Activated CD4-positive, alpha-beta T cell treated with anti-CD3 and anti-CD28 coated beads for 36 hours (primary cell): ENCODE data around the gene NUP188. TPM values are rescaled to one million over a fixed set of nuclear protein-coding genes. Genes with fewer than 3 reads are reported as not detected.
A peak's percentile ranks its signal among the peaks of the same experiment; 100 is the strongest.

Experiments used
- ATAC-seq: fragments of 200-7000 bp; cut with Tn5 transposase; one replicate; pipeline ENCODE4 v1.10.0; 2021; ENCODE audit warnings: mild to moderate bottlenecking, moderate library complexity
- CTCF ChIA-PET: fragments of 350-600 bp; sonication (Branson Sonifier 250); formaldehyde crosslinking; loops from one replicate; lab custom pipeline; 2021; ENCODE audit warnings: antibody characterized with exemption; lab: Charles Lee
- POLR2A ChIA-PET: fragments of 350-600 bp; sonication (Branson Sonifier 250); formaldehyde crosslinking; loops from one replicate; lab custom pipeline; 2021; ENCODE audit warnings: antibody characterized with exemption, inconsistent platforms; lab: Charles Lee
- DNase-seq: peaks from one replicate; pipeline ENCODE4 v3.0.0-alpha.2; 2020
- H3K27ac Mint-ChIP-seq: one replicate; pipeline ENCODE4 v1.8.0; 2021; ENCODE audit warnings: mixed read lengths
- H3K27me3 Mint-ChIP-seq: one replicate; pipeline ENCODE4 v1.8.0; 2021; ENCODE audit warnings: mixed read lengths
- H3K36me3 Mint-ChIP-seq: one replicate; pipeline ENCODE4 v1.8.0; 2021; ENCODE audit warnings: low read depth, mixed read lengths
- H3K4me1 Mint-ChIP-seq: one replicate; pipeline ENCODE4 v1.8.0; 2021; ENCODE audit warnings: mixed read lengths
- H3K4me3 Mint-ChIP-seq: one replicate; pipeline ENCODE4 v1.8.0; 2021; ENCODE audit warnings: mild to moderate bottlenecking, moderate library complexity, mixed read lengths
- H3K9me3 Mint-ChIP-seq: one replicate; pipeline ENCODE4 v1.8.0; 2021; ENCODE audit warnings: low read depth, mixed read lengths
- intact Hi-C, 2 experiments: fragments of 100-400 bp; cut with DNase I in 1 of 2; cut with micrococcal nuclease in 1 of 2; formaldehyde crosslinking; loops; one replicate each; pipeline versions ENCODE4 v1.14.2 to v1.15.1; 2022 to 2024; cut with DNase I, micrococcal nuclease
- total RNA-seq, 2 experiments: library from RNA; stranded (reverse); gene quantifications; one replicate each; pipeline ENCODE4 v1.2.3, GENCODE V29; 2021

NUP188 gene, protein sequence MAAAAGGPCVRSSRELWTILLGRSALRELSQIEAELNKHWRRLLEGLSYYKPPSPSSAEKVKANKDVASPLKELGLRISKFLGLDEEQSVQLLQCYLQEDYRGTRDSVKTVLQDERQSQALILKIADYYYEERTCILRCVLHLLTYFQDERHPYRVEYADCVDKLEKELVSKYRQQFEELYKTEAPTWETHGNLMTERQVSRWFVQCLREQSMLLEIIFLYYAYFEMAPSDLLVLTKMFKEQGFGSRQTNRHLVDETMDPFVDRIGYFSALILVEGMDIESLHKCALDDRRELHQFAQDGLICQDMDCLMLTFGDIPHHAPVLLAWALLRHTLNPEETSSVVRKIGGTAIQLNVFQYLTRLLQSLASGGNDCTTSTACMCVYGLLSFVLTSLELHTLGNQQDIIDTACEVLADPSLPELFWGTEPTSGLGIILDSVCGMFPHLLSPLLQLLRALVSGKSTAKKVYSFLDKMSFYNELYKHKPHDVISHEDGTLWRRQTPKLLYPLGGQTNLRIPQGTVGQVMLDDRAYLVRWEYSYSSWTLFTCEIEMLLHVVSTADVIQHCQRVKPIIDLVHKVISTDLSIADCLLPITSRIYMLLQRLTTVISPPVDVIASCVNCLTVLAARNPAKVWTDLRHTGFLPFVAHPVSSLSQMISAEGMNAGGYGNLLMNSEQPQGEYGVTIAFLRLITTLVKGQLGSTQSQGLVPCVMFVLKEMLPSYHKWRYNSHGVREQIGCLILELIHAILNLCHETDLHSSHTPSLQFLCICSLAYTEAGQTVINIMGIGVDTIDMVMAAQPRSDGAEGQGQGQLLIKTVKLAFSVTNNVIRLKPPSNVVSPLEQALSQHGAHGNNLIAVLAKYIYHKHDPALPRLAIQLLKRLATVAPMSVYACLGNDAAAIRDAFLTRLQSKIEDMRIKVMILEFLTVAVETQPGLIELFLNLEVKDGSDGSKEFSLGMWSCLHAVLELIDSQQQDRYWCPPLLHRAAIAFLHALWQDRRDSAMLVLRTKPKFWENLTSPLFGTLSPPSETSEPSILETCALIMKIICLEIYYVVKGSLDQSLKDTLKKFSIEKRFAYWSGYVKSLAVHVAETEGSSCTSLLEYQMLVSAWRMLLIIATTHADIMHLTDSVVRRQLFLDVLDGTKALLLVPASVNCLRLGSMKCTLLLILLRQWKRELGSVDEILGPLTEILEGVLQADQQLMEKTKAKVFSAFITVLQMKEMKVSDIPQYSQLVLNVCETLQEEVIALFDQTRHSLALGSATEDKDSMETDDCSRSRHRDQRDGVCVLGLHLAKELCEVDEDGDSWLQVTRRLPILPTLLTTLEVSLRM (N-terminal part only)
- 100 to 1,000 TPM; 102 to 124 TPM for total RNA-seq

DNA sequence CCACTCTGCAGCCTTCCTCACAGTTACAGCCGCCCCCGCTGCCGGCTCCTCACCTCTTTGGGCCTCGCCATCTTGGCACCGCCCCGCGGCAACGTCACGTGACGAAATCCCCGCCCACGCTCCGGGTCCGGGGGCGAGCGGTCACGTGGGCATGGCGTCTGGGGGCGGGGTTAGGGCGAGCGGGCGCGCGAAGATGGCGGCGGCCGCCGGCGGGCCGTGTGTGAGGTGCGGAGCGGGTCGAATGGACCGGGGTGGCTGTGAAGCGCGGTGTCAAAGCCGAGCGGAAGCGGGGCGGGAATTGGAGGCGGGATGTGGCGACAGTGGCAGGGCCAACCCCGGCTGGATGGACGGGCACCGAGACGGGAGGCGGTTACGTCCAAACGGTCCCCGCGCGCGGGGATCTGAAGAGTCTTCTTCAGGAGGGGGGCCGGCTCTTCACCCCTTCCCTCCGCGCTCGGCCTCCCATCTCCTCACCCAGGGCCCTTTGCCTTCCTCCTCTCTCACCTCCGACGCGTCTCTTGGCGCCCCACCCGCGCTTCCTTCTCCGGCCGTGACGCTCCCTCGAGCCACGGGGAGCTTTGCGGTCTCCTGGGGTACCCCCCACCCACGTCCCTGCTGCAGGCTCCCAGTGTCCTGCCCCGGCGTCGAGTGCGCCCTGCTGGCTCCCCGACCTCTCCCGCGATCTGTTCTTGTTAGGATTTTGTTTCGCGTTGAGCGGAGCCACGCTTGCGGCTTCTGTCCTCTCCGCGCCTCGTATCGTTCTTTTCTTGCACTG, at the start of gene NUP188, which contains the start of gene DOLK:
Gene NUP188, plus strand, starts transcription at position 173 of the 775 bp plus-strand sequence. Its CDS starts 21 bp downstream, at position 194.
Gene DOLK, minus strand, starts transcription at position 77 of the 775 bp plus-strand sequence. CDS start 300 bp downstream, outside the sequence.
- peak; percentile 99 for DNase-seq
- Mint-ChIP-seq H3K4me3 (peak within 1 kb of the TSS; percentile 89), H3K36me3 (peaks cover 32% of the 10 kb centered on the region), H3K4me1 (peaks cover 29% of the 10 kb centered on the region), H3K27ac (peak within 1 kb of the TSS; percentile 95), H3K27me3 (no peaks in the 10 kb centered on the region), H3K9me3 (no peaks in the 10 kb centered on the region)
- ATAC-seq: peak; percentile 80
- intact Hi-C loops: loop anchor here (1.0 to 5.0 kb wide), 20 partner anchors 45 to 697 kb away; partner anchors contain the start of genes LRRC8A (in 2 of the 2), SET (in 2 of the 2), DOLPP1 (in 1 of the 2) and DYNC2I2 (in 1 of the 2)
- CTCF ChIA-PET: interaction anchor here (0.6 to 1.1 kb wide), 7 partner anchors 18 to 394 kb away, joined by 3 to 4 read pairs (median 3); partner anchors contain the start of gene ENDOG
- POLR2A ChIA-PET: interaction anchor here (0.6 to 1.4 kb wide), 8 partner anchors 8 to 811 kb away, joined by 3 to 7 read pairs (median 4); partner anchors contain the start of gene KYAT1

DNA sequence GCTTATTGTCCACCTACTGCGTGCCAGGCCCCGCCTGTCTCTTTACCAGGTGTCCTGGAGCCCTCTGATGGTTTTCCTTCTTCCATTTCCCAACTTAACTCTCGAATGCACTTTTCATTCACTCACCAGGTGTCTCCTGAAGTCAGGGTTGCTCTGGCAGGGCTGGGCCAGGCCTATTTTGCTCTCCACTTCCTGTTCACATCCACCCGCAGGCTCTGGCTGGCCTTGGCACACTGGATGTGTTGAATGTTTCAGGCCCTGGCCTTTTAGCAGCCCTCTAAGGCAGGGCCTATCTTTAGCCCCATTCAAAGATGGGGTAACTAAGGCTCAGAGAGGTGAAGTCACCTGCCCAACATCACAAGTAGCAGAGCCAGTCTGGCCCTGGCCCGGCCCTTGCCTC, 49.1 kb upstream of the NUP188 start:
- ATAC-seq: no peak
- peaks cover 14% of the 10 kb centered on the region for H3K36me3 Mint-ChIP-seq
- intact Hi-C loops: no loop called here
- ChIA-PET CTCF (interaction anchor here (1.1 kb wide), 1 partner anchor 30 kb away, joined by 3 read pairs; no protein-coding TSS in a partner anchor), POLR2A (no interaction called here)
- no peak for DNase-seq
- H3K4me3 Mint-ChIP-seq: no peak overlapping the region
- H3K27me3 Mint-ChIP-seq: no peaks in the 10 kb centered on the region
- H3K4me1 Mint-ChIP-seq: peaks cover 80% of the 10 kb centered on the region
- H3K27ac Mint-ChIP-seq: peak overlapping the region; percentile 83
- H3K9me3 Mint-ChIP-seq: no peaks in the 10 kb centered on the region

DNA sequence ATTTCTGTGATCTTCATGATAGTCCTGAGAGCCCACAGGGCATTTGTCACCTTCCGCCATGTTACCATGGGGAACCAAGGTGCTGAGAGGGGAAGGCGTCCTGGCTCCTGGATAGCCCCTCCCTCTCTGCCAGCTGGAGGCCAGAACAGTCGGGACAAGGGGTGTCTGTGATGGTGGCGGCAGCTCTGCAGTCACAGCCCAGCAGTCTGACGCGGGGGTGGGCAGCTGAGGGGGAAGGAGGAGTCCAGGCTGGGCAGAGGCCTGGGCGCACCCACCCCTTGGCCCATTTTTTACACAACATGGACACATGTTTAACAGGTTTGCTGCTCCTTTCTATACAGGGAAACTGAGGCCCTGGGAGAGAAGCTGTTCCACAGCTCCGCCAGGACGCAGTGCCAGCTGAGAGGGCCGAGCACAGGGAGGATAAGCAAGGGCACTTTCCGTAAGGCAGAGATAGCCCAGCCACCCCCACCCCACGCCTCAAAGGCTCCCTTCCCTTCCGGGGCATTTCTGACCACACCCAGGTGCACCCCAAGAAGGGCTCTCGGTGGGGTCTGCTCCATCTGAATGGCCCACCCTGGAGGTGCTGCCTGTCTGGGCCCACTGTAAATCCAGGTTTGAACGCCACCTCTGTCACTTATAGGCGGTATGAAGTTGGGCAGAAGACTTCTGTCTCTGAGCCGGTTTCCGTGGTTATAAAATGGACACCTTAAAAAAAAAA, 48.5 kb upstream of the NUP188 start:
- no peaks in the 10 kb centered on the region for H3K9me3 Mint-ChIP-seq
- H3K4me3 Mint-ChIP-seq: peak overlapping the region; percentile 50
- POLR2A ChIA-PET: no interaction called here
- H3K27me3 Mint-ChIP-seq: no peaks in the 10 kb centered on the region
- peak overlapping the region; percentile 98 for H3K27ac Mint-ChIP-seq
- DNase-seq (no peak), ATAC-seq (no peak)
- CTCF ChIA-PET: interaction anchor here (1.1 kb wide), 1 partner anchor 29 kb away, joined by 3 read pairs; no protein-coding TSS in a partner anchor
- H3K4me1 Mint-ChIP-seq: peaks cover 84% of the 10 kb centered on the region
- peaks cover 12% of the 10 kb centered on the region for H3K36me3 Mint-ChIP-seq
- intact Hi-C loops: no loop called here

DNA sequence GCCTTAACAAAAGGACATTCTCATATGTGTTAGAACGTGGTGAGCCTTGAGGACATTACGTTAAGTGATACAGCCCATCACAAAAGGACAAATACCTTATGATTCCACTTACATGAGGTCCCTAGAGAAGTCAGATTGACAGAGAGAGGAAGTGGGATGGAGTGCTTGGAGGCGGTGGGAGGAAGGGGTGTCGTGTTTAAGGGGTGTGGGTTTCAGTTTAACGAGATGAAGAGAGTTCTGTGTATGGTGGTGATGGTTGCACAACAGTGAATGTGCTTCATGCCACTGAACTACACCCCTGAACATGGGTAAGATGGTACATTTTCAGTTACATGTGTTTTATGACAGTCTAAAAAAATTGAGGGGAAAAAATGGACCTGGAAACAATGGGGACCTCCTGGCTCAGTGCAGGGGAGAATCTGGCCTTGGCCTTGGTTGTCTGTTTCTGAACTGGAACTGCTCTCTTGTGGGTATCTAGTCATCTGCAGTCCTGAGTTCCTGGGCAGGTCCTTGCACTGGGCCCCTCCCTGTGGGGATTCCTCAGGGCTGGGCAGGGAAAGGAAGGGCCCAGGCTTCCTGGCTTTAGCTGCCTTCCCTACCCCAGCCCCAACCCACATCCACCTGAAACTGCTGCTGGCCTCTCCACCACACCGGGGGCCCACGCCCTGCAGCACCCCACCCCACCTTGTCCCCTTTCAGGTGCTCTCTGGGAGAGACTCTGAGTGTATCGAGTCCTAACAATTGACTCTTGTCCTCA, 47.8 kb upstream of the NUP188 start:
- H3K27me3 Mint-ChIP-seq: no peaks in the 10 kb centered on the region

DNA sequence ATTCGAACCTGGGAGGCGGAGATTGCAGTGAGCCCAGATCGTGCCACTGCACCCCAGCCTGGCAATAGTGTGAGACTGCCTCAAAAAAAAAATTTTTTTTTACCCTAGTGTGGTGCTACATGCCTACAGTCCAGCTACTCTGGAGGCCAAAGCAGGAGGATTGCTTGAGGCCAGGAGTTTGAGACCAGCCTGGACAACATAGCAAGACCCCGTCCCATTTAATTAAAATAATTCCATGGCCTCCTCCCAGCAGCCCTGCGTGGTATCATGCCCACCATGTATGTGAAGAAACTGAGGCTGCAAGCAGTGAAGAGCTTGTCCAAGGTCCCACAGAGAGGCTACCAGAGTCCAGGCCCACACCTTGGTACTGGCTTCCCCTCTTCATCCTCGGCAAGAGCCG, 46.1 kb upstream of the NUP188 start:
- peaks cover 70% of the 10 kb centered on the region for H3K4me1 Mint-ChIP-seq
- POLR2A ChIA-PET: interaction anchor here (0.6 kb wide), 2 partner anchors 211 to 322 kb away, joined by 4 to 6 read pairs; no protein-coding TSS in a partner anchor

More for the DNA sequence above, 47.8 kb upstream of the NUP188 start:
- H3K36me3 Mint-ChIP-seq: peaks cover 12% of the 10 kb centered on the region
- H3K4me3 Mint-ChIP-seq: peak overlapping the region; percentile 50
- H3K4me1 Mint-ChIP-seq: peaks cover 82% of the 10 kb centered on the region
- no peaks in the 10 kb centered on the region for H3K9me3 Mint-ChIP-seq
- ChIA-PET CTCF (interaction anchor here (1.0 to 1.1 kb wide), 3 partner anchors 29 to 232 kb away, joined by 3 to 7 read pairs (median 3); no protein-coding TSS in a partner anchor), POLR2A (interaction anchor here (0.7 kb wide), 1 partner anchor 9 kb away, joined by 3 read pairs; no protein-coding TSS in a partner anchor)
- intact Hi-C loops: no loop called here
- DNase-seq (peak; percentile 50), ATAC-seq (peak; percentile 52)
- peak overlapping the region; percentile 98 for H3K27ac Mint-ChIP-seq

DNA sequence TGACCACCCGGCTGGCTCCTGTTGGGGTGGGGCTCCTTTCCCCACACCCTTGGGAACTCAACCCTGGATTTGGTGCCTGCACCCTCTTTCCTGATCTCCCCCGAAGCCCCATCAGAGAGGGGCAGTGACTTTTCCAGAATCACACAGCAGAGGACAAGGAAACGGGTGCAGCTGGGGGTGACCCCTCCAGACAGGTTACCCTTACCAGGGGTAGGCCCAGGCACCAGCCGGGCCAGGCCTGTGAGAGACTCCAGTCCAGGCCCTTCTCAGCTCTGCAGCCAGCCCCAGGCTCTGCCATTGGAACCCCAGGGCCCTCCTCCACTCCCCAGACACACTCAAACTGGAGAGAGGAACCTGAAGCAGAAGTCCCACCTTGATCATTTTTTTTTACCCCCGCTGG, 45.7 kb upstream of the NUP188 start:
- no peaks in the 10 kb centered on the region for H3K9me3 Mint-ChIP-seq
- ChIA-PET CTCF (interaction anchor here (1.5 kb wide), 1 partner anchor 24 kb away, joined by 4 read pairs; no protein-coding TSS in a partner anchor), POLR2A (interaction anchor here (0.6 kb wide), 2 partner anchors 212 to 323 kb away, joined by 4 to 6 read pairs; no protein-coding TSS in a partner anchor)
- peak; percentile 30 for DNase-seq
- H3K27me3 Mint-ChIP-seq: no peaks in the 10 kb centered on the region
- H3K36me3 Mint-ChIP-seq: peaks cover 8% of the 10 kb centered on the region
- H3K4me1 Mint-ChIP-seq: peaks cover 70% of the 10 kb centered on the region
- intact Hi-C loops: loop anchor here (1.0 to 2.0 kb wide), 3 partner anchors 19 to 45 kb away; partner anchors contain the start of genes LRRC8A (in 2 of the 2), DOLK (in 1 of the 2) and NUP188 (in 1 of the 2)
- H3K4me3 Mint-ChIP-seq: peak overlapping the region; percentile 21
- peak; percentile 4 for ATAC-seq
- peak overlapping the region; percentile 86 for H3K27ac Mint-ChIP-seq

More for the DNA sequence above, 46.1 kb upstream of the NUP188 start:
- H3K4me3 Mint-ChIP-seq: no peak overlapping the region
- no peaks in the 10 kb centered on the region for H3K27me3 Mint-ChIP-seq
- peaks cover 9% of the 10 kb centered on the region for H3K36me3 Mint-ChIP-seq
- DNase-seq (no peak), ATAC-seq (no peak)
- CTCF ChIA-PET: interaction anchor here (0.6 to 1.5 kb wide), 2 partner anchors 25 to 149 kb away, joined by 3 to 4 read pairs; no protein-coding TSS in a partner anchor
- H3K9me3 Mint-ChIP-seq: no peaks in the 10 kb centered on the region
- H3K27ac Mint-ChIP-seq: peak overlapping the region; percentile 86
- intact Hi-C loops: no loop called here

DNA sequence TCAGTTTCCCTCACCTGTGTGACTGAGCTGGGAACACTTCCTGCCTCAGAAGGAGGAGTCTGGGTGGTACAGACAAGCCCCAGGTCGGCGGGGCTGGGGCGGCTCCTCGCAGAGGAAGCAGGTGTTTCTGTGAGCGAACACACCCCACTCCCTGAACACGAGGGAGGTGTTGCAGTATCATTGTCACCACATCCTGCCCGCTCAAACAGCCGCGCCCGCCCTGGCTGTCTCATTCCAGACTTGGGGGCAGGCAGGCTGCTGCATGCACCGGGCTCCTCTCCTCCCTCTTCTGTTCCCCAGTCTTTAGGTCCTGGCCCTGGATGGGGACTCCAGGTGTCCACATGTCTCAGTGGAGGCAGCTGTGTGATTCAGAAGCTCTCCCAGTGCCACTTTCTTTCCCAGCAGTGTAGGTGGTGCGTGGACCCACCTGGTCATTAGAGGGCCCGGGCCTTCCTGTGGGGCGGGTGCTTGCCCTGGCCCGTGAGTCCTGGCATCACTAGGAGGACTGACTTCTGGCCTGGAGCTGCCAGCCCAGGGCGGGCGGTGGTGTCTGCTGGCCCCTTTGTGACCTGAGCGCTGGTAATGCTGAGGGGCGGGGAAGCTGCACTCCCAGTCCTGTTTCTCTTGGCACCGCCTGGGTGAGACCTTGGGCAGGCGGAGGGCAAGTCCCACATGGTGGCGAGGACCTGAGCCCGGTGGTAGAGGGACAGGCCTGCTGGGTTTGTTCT, 45.0 kb upstream of the NUP188 start:
- Mint-ChIP-seq H3K4me3 (peak overlapping the region; percentile 21), H3K9me3 (no peaks in the 10 kb centered on the region), H3K4me1 (peaks cover 68% of the 10 kb centered on the region), H3K27me3 (no peaks in the 10 kb centered on the region), H3K36me3 (peaks cover 8% of the 10 kb centered on the region), H3K27ac (peak overlapping the region; percentile 86)
- ChIA-PET POLR2A (no interaction called here), CTCF (interaction anchor here (1.5 kb wide), 1 partner anchor 23 kb away, joined by 4 read pairs; no protein-coding TSS in a partner anchor)
- ATAC-seq (peak; percentile 86), DNase-seq (peak; percentile 92)
- intact Hi-C loops: loop anchor here (1.0 to 2.0 kb wide), 3 partner anchors 20 to 44 kb away; partner anchors contain the start of genes LRRC8A (in 2 of the 2), DOLK (in 1 of the 2) and NUP188 (in 1 of the 2)

DNA sequence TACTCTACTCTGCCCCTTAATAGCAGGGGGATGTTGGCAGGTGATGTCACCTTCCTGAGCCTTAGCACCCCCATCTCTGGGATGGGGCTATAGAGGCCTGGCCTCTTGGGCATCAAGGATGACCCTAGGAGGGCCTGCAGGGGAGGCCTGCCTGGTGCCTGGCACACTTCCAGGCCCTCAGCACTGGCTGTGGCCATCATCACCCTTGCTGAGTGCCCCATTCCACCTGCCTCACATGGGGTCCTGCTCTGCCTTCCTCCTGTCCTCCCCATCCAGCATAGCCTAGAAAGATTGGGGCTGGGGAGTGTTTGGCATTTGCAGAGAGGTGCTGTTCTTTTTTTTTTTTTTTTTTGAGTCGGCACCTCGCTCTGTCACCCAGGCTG, 44.4 kb upstream of the NUP188 start:
- POLR2A ChIA-PET: interaction anchor here (1.1 kb wide), 1 partner anchor 7 kb away, joined by 3 read pairs; no protein-coding TSS in a partner anchor
- H3K4me3 Mint-ChIP-seq: peak overlapping the region; percentile 21
- peaks cover 64% of the 10 kb centered on the region for H3K4me1 Mint-ChIP-seq

More for the DNA sequence above, 44.4 kb upstream of the NUP188 start:
- Mint-ChIP-seq H3K9me3 (no peaks in the 10 kb centered on the region), H3K36me3 (peaks cover 12% of the 10 kb centered on the region), H3K27me3 (no peaks in the 10 kb centered on the region), H3K27ac (peak overlapping the region; percentile 86)
- no peak for DNase-seq
- intact Hi-C loops: loop anchor here (2.0 kb wide), 2 partner anchors 20 to 44 kb away; partner anchors contain the start of genes DOLK (in 1 of the 2), LRRC8A (in 1 of the 2) and NUP188 (in 1 of the 2)
- ATAC-seq: no peak
- CTCF ChIA-PET: no interaction called here
